Stimulated activated CD8-positive, alpha-beta memory T cell treated with anti-CD3 and anti-CD28 coated beads, Interleukin-12 subunit alpha, Interleukin-12 subunit beta, amount 100 ng/mL, for 1 hour (primary cell): Measurements from ENCODE around the gene FLYWCH2.

Source experiments
- DNase-seq: peaks from one replicate; pipeline ENCODE4 v3.0.0-alpha.2; 2020; ENCODE audit warnings: low read depth

FLYWCH2 gene

DNA sequence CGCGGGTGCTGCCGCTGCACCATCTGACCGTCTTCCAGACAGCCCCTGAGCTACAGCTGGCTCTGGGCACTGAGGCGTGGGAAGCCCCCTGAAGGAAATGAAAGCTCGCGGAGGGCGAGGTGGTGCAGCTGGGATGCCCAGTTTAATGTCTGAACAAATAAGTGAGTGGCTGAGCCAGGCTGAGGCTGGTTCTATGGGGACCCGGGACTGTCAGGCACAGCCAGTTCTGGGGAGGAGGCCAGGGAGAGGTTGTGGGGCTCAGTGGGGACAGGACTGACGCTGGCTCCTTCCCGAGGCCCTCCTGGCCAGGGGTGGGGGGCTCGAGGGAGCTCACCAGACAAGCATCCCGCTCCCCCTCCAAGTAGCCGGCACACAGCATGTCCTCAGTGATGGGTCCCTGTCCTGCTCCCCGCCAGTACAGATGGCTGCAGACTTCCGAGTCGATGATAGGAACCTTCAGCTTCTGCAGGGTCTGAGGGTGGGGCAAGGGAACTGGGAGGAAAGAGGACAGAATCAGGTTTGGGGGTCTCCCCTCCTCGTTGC lies 29.4 kb upstream of the FLYWCH2 start:
- no peak for DNase-seq

GRCh38 chr16:2854700-2855309 lies 28.2 kb upstream of the FLYWCH2 start:
- no peak for DNase-seq

DNA sequence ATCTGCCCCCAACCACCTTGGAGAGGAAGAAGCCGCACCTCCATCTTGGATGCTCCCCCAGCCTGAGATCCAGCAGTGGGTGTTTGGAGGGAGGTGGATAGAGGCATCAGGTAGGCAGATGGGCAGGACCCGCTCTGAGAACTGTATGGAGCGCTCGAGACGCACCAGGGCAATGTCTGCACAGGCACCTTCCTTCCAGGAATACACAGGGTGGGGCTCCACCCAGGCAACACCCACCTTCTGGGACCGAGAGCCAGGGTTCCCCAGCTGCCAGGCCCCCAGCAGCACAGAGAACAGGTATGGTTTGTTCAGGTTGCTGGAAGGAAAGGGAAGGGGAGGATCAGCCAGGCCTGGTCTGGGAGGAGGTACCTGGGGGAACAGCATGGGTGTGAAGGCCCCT lies 27.5 kb upstream of the FLYWCH2 start:
- DNase-seq: no peak

DNA sequence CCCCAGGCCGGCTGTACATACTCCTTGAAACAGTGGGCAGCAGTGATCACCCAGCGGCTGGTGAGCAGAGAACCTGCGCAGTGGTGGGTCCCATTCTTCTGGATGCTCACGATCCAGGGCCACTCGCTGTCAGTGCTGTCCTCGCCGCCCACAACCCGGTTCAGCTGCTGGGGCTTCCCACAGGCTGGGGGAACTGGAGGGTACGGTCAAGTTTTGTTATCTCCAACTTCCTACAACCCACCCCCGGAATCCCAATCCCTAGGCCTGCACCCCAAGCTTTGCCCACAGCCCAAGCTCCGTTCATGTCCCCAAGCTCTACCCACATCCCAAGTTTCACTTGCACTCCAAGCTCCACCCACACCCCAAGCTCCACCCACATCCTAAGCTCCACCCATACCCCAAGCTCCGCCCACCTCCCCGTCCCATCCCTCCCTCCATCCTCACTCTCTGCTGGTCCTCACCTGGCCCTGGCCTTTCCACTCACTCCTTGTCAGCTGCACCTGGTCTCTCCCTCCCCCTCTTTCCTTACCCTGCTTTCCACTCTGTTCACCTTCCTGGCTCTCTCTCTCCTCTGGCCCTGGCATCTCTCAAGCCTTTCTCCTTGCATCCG lies 26.8 kb upstream of the FLYWCH2 start:
- no peak for DNase-seq

GRCh38 chr16:2856686-2857450 lies 26.1 kb upstream of the FLYWCH2 start:
- DNase-seq: no peak

- DNase-seq: no peak
Observed at GRCh38 chr16:2857451-2858244, 25.4 kb upstream of the FLYWCH2 start, which contains the start of gene PRSS22. Gene PRSS22, minus strand, starts transcription at chr16:2858170. Its CDS starts 66 bp downstream, at chr16:2858104.

DNA sequence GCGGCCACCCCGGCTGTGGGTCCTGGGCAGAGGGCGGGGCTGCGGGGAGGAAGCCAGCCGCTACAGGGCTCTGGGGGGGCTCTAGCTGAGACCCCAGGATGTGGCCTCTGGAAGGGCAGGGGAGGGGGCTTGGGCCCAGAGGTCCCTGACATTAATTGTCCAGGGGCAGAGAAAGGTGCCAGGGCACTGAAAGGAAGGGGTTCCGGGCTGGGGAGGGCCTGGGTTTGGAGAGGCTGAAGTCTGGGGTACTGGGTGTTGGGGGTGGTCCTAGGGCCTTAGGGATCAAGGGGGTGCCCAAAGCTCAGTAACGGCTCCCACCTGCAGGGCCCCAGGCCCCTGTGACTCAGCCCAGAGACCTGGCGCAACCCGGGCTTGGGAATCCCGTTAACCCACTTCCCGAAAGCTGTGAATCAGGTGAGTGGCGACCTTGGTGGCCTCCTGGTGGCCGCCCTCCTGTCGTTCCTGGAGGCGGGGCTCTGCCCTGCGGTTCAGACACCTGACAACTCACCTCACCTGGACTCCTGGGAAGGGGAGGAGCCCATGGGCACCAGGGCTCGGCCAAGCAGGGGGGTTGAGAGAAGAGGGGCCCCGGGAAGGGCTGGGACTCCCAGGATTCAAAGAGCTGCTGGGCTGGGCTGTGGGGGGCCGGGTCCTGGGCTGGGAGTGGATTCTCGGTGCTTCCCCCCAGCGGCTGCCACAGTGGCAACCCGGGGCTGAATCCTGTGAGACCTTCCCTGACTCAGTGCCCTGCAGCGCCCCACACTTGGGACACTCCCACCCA lies 24.6 kb upstream of the FLYWCH2 start:
- no peak for DNase-seq

GRCh38 chr16:2859686-2860265 lies 23.2 kb upstream of the FLYWCH2 start:
- DNase-seq: no peak

- DNase-seq: no peak
Observed at GRCh38 chr16:2860826-2861567, 22.0 kb upstream of the FLYWCH2 start.

- DNase-seq: no peak
Observed at GRCh38 chr16:2865651-2866050, 17.4 kb upstream of the FLYWCH2 start.

DNA sequence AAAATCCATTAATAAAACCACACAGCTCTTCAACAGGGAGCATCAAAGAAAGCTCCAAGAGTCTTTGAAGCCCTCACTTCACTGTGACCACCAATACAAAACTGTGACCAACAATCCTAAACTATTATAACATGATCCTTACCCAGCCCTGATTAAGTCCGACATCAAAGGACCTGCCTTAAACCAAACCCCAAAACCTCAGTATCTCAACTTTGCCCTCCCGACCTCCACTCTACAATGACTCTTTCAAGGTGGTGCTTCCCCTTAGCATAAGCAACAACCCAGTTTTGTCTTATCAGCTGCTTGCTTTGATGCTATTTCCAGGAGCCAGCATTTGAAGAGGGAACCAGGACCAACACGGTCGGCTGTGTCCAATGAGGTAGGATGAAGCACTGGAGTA lies 16.6 kb upstream of the FLYWCH2 start:
- DNase-seq: no peak

- DNase-seq: no peak
Observed at GRCh38 chr16:2867661-2867986, 15.4 kb upstream of the FLYWCH2 start.

GRCh38 chr16:2867987-2868789 lies 14.8 kb upstream of the FLYWCH2 start:
- DNase-seq: peak; percentile 92

- DNase-seq: no peak
Observed at GRCh38 chr16:2871926-2872325, 11.1 kb upstream of the FLYWCH2 start.

DNA sequence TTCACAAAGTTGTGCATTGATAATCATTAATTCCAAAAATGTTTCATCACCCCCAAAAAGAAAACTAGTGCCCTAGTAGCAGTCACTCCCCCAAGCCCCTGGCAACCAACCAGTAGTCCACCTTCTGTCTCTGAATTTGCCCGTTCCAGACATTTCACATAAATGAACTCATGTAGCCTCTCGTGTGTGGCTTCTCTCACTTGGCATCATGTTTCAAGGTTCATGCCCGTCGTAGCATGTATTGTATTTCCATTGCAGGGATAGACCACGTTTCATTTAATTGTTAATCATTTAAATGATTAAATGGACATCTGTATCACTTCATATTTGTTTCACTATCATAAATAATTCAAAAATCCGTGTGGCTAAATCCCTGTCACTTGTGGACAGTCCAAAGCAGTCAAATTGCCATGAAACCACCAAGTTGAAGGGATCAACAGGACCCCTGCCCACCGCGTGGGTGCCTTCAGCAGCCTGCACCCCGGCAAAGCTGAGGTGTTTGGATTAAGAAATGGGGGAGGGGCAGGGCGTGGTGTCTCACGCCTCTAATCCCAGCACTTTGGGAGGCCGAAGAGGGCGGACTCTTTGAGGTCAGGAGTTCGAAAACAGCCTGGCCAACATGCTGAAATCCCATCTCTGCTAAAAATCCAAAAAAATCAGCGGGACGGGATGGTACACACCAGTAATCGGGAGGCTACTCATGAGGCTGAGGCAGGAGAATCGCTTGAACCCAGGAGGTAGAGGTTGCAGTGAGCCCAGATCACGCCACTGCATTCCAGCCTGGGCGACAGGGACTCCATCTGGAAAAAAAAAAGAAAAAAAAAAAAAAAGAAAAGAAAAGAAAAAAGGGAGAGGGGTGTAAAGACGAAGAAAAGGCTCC lies 8.7 kb upstream of the FLYWCH2 start:
- DNase-seq: no peak

DNA sequence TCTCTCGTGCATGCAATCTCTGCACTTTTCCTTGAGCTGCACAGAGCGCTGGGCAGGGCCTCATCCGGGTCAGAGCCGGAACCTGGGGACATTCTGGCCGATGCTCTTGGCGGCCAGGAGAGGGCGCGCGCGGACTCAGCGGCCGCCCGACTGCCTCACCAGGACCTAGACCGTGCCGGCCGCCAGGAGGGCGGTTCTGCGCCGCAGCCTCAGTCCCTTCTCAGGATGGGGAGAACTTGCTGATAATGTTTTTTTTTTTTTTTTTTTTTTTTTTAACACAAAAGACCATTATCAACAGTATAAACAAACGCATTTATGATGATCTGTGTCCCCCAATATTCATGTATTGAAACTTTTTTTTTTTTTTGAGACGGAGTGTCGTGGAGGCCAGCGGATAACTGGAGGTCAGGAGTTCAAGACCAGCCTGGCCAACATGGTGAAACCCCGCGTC lies 8.1 kb upstream of the FLYWCH2 start:
- DNase-seq: peak; percentile 42

GRCh38 chr16:2879854-2880508 lies 3.0 kb upstream of the FLYWCH2 start:
- DNase-seq: no peak
